Measurements from ENCODE around the gene ZFYVE28. TPM values are rescaled to one million over a fixed set of nuclear protein-coding genes. Genes with fewer than 3 reads are reported as not detected.

ZFYVE28 gene
- total RNA-seq, 1 donor from 2014 or later: 5.6 TPM

- no peak for DNase-seq
- no peak for TF ChIP-seq CTCF (IDR thresholded peaks at IDR 0.05; ENCODE audit: borderline replicate concordance)
- intact Hi-C loops (cut with micrococcal nuclease): no loop called here
Measured at GRCh38 chr4:2274320-2275043, 144.0 kb downstream of the ZFYVE28 start.

GRCh38 chr4:2273657-2274319, 144.7 kb downstream of the ZFYVE28 start:
- intact Hi-C loops (cut with micrococcal nuclease): no loop called here
- Histone ChIP-seq H3K27me3 (ENCODE audit: low read depth) (no peaks in the 10 kb centered on the region), H3K4me1 (peaks cover 12% of the 10 kb centered on the region), H3K36me3 (peaks cover 6% of the 10 kb centered on the region), H3K9me3 (replicated peaks) (no peaks in the 10 kb centered on the region), H3K4me3 (no peak overlapping the region), H3K27ac (replicated peaks) (no peak overlapping the region)
- no peak for DNase-seq
- TF ChIP-seq CTCF (IDR thresholded peaks at IDR 0.05; ENCODE audit: borderline replicate concordance): no peak

More at GRCh38 chr4:2274320-2275043, 144.0 kb downstream of the ZFYVE28 start:
- Histone ChIP-seq H3K27me3 (ENCODE audit: low read depth) (no peaks in the 10 kb centered on the region), H3K9me3 (replicated peaks) (no peaks in the 10 kb centered on the region), H3K4me1 (peaks cover 5% of the 10 kb centered on the region), H3K4me3 (no peak overlapping the region), H3K27ac (replicated peaks) (no peak overlapping the region), H3K36me3 (peaks cover 6% of the 10 kb centered on the region)

- intact Hi-C loops (cut with micrococcal nuclease): no loop called here
- TF ChIP-seq CTCF (IDR thresholded peaks at IDR 0.05; ENCODE audit: borderline replicate concordance): no peak
- no peak for DNase-seq
Measured at GRCh38 chr4:2273221-2273620, 145.2 kb downstream of the ZFYVE28 start.

DNA sequence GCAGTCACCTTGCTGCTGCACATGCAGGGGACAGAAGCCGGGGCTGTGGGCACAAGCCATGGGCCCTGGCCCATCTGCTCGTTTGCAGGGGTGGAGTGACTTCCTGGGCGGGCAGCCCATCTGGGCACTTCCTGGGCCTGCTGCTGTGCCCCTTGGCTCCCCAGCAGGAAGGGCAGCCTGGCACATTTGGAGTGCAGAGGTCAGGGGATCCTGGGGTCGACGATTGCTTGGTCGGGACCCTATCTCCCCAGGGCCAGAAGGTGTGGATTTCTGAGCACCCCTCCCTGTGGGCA, 145.7 kb downstream of the ZFYVE28 start:
- DNase-seq: no peak
- Histone ChIP-seq H3K4me1 (peaks cover 15% of the 10 kb centered on the region), H3K4me3 (no peak overlapping the region), H3K9me3 (replicated peaks) (no peaks in the 10 kb centered on the region), H3K27me3 (ENCODE audit: low read depth) (no peaks in the 10 kb centered on the region), H3K27ac (replicated peaks) (no peak overlapping the region), H3K36me3 (peaks cover 6% of the 10 kb centered on the region)
- no peak for TF ChIP-seq CTCF (IDR thresholded peaks at IDR 0.05; ENCODE audit: borderline replicate concordance)
- intact Hi-C loops (cut with micrococcal nuclease): no loop called here

More at GRCh38 chr4:2273221-2273620, 145.2 kb downstream of the ZFYVE28 start:
- Histone ChIP-seq H3K27ac (replicated peaks) (no peak overlapping the region), H3K9me3 (replicated peaks) (no peaks in the 10 kb centered on the region), H3K4me1 (peaks cover 15% of the 10 kb centered on the region), H3K4me3 (no peak overlapping the region), H3K27me3 (ENCODE audit: low read depth) (no peaks in the 10 kb centered on the region), H3K36me3 (peaks cover 6% of the 10 kb centered on the region)

DNA sequence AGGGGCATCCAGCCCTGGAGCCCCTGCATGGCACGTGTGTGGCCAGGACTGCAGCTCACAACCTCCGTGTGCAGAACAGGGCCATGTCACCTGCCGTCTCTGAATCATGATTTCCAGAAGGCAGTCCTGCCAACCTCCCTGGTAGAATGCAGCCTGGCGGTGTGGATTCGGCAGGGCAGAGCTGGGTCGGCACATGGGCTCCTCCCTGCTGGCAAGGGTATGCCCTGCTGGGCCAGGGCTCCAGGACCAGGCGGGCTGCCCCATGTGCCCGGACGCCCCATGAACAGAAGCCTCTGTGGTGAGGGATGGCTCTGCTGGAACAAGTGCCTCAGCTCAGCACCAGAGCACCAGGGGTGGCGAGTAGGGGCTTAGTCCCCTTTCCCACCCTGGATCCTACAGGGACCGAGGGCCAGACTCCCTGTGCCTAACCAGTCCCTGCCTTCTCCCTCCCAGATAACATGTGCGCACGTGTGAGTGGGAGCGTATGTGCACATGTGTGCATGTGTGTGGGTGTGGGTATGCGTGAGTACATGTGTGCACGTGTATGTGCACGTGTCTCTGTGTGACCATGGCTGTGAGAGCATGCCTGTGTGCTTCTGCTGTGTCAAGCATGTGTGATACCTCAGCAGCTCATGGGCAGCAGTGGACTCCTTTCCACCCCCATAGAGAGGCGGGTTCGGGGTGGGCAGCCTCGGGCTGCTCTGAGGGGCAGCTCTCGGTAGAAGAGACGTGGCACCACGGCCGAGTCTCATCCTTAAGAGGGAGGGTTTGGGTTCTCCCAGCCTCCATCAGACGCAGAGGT, 146.2 kb downstream of the ZFYVE28 start:
- peaks cover 18% of the 10 kb centered on the region for H3K4me1 ChIP-seq
- H3K36me3 ChIP-seq: peaks cover 6% of the 10 kb centered on the region
- intact Hi-C loops (cut with micrococcal nuclease): no loop called here
- H3K27me3 ChIP-seq (ENCODE audit: low read depth): no peaks in the 10 kb centered on the region
- TF ChIP-seq CTCF (IDR thresholded peaks at IDR 0.05; ENCODE audit: borderline replicate concordance): no peak
- H3K9me3 ChIP-seq (replicated peaks): no peaks in the 10 kb centered on the region
- no peak for DNase-seq
- no peak overlapping the region for H3K27ac ChIP-seq (replicated peaks)
- no peak overlapping the region for H3K4me3 ChIP-seq
